Pancreas (tissue), 10 donors: ENCODE measurements around the gene GRIN2A. TPM values are rescaled to one million over a fixed set of nuclear protein-coding genes. Genes with fewer than 3 reads are reported as not detected.

Source experiments
- ATAC-seq, 4 donors: fragments of 200-7000 bp; cut with Tn5 transposase; one replicate each; pipeline versions ENCODE4 v1.8.0 to v1.9.1; 2020; ENCODE audit warnings: mild to moderate bottlenecking in 4 of 4, moderate library complexity in 4 of 4
- DNase-seq, 6 donors: peaks; one replicate each; pipeline ENCODE4 v3.0.0-alpha.2; 2020
- FAIRE-seq: peaks from 2 replicates; lab custom pipeline; 2012; peaks lifted over from hg19 to GRCh38; lab: Jason Lieb, UNC
- H3K27ac ChIP-seq, 4 donors: fragments of 200-600 bp; sonication (generic); 1 replicate in 3 of 4; 2 replicates in 1 of 4; pipeline versions ENCODE4 v1.5.0 to v1.8.0; 2020
- H3K27me3 ChIP-seq, 4 donors: fragments of 200-600 bp; one replicate each; pipeline ENCODE4 v1.8.0; 2021
- H3K36me3 ChIP-seq, 3 donors: fragments of 200-600 bp; sonication (generic) in 1 of 3; one replicate each; pipeline versions ENCODE4 v1.5.0 to v1.8.0; 2020 to 2021
- H3K4me1 ChIP-seq, 3 donors: fragments of 200-600 bp; one replicate each; pipeline ENCODE4 v1.8.0; 2021
- H3K4me3 ChIP-seq, 4 donors: fragments of 200-600 bp; sonication (generic) in 2 of 4; one replicate each; pipeline versions ENCODE4 v1.5.0 to v1.8.0; 2020 to 2021
- H3K9me3 ChIP-seq, 4 donors: fragments of 200-600 bp; one replicate each; pipeline ENCODE4 v1.8.0; 2021
- CTCF ChIP-seq, 4 donors: fragments of 200-600 bp; sonication (generic) in 3 of 4; IDR thresholded peaks; one replicate each; pipeline versions ENCODE4 v1.5.0 to v1.8.0; 2021; ENCODE audit warnings: antibody characterized with exemption in 4 of 4
- WGBS, 2 donors: extraction: QIAGEN DNeasy Blood & Tissue Kit; methylation state at CpG; one replicate each; pipeline ENCODE4 v1.1.7; 2013; 5-methylcytosine and 5-hydroxymethylcytosine counted together
- intact Hi-C, 3 donors: fragments of 100-400 bp; cut with DNase I; formaldehyde crosslinking; loops; one replicate each; pipeline versions ENCODE4 v1.11.1 to v1.14.2; 2022
- polyA plus RNA-seq, 2 donors: library from polyadenylated mRNA; stranded (reverse); fragments of 200-250 nt; gene quantifications; one replicate each; pipeline ENCODE4 v1.2.3, GENCODE V29; 2013
- total RNA-seq, 6 donors: library from RNA; stranded (reverse); fragmentation: NEBNext Ultra II Directional in 4 of 6; extraction: Animal tissue kit (Norgen Biotek cat#: 25700) in 4 of 6; gene quantifications; one replicate each; pipeline versions ENCODE4 v1.2.1 to v1.2.4, GENCODE V29; 2021 to 2023
- donor health status: healthy with polysubstance abuse.
- donor health status: DM: no; HTN: no; CAD: no; lungs with moderate emphysema.
- donor health status: DM: no; HTN: no; CAD: no.
- donor health status: control.
- donor health status: control.
- donor health status: Bipolar disorder and iron deficiency.
- donor health status: DM: yes; HTN: yes; CAD: no.
- donor health status: DM: no; HTN: no; CAD: no.
- donor health status: DM: no; HTN: no; CAD: no.
- donor health status: DM: yes; HTN: yes; CAD: no.

Gene GRIN2A
- total and polyA plus RNA-seq, 8 donors, result 0.09 to 2.2 (median 0.32) TPM

DNA sequence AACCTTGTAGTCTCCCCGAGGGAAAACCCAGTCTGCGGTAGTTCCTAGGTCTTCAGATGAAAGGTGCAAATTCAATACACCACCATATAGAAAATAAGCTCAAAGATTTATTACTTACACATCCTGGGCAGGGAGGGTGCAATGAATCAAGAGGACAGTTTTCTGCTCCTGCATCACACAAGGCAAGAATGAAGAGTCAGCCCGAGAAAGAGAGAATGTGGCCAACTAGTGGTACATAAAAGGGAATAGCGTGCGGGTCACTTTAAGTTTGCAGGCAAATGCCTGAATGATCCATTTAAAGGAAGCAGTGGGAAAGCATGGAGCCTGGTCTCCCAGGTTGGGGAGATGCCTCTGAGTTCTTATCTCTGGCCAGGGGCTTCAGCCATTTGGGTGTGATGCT, 403.4 kb downstream of the GRIN2A start:
- DNase-seq, result no peak

GRCh38 chr16:9775998-9776397, 406.2 kb downstream of the GRIN2A start:
- no peak for TF ChIP-seq CTCF (IDR thresholded peaks at IDR 0.05)
- no peaks in the 10 kb centered on the region for H3K36me3 ChIP-seq
- 69 to 86% methylated on average over 5 of the region's 5 CpGs for WGBS, 2 donors
- H3K27ac ChIP-seq, result no peak overlapping the region
- H3K9me3 ChIP-seq, result no peaks in the 10 kb centered on the region
- H3K27me3 ChIP-seq, result no peaks in the 10 kb centered on the region
- no peak for DNase-seq
- FAIRE-seq, result no peak
- H3K4me1 ChIP-seq, result no peaks in the 10 kb centered on the region
- H3K4me3 ChIP-seq, result no peak overlapping the region
- no peak for ATAC-seq
- intact Hi-C loops, result no loop called here

More for the DNA sequence above, 403.4 kb downstream of the GRIN2A start:
- H3K36me3 ChIP-seq, result no peaks in the 10 kb centered on the region
- TF ChIP-seq CTCF (IDR thresholded peaks at IDR 0.05), result no peak
- ATAC-seq (no peak), FAIRE-seq (no peak)
- 66 to 74% methylated on average over 5 of the region's 5 CpGs for WGBS, 2 donors
- no peaks in the 10 kb centered on the region for H3K9me3 ChIP-seq
- H3K27me3 ChIP-seq, result no peaks in the 10 kb centered on the region
- no peak overlapping the region for H3K4me3 ChIP-seq
- H3K27ac ChIP-seq, result no peak overlapping the region
- no peaks in the 10 kb centered on the region for H3K4me1 ChIP-seq
- intact Hi-C loops, result no loop called here

DNA sequence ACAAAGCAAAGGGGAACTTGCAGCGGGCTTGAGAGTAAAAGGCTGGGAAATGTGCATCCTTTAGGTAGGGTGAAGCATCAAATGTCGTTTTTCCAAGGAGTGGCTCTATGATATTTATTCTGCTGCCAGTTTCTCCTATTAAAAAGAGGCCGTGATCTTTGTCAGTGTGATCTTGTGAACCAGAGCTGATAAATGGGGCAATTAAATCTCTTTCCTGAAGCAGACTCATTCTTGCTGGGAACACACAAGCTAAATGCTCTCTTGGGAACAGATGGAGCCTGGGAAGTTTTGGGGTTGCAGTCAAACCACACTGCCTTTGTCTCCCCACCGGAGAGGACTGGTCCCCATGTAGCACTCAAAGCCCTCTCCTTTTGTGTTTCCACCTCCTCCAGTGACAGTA, 408.9 kb downstream of the GRIN2A start:
- Histone ChIP-seq H3K9me3 (no peaks in the 10 kb centered on the region), H3K27ac (no peak overlapping the region), H3K36me3 (no peaks in the 10 kb centered on the region), H3K27me3 (no peaks in the 10 kb centered on the region), H3K4me1 (no peaks in the 10 kb centered on the region), H3K4me3 (no peak overlapping the region)
- DNase-seq (no peak), ATAC-seq (no peak), FAIRE-seq (no peak)
- TF ChIP-seq CTCF (IDR thresholded peaks at IDR 0.05), result no peak
- intact Hi-C loops, result no loop called here
- WGBS, 2 donors, result 34 to 43% methylated on average over 4 of the region's 4 CpGs

- Histone ChIP-seq H3K4me3 (no peak overlapping the region), H3K27me3 (no peaks in the 10 kb centered on the region), H3K4me1 (no peaks in the 10 kb centered on the region), H3K9me3 (no peaks in the 10 kb centered on the region), H3K36me3 (no peaks in the 10 kb centered on the region), H3K27ac (no peak overlapping the region)
- intact Hi-C loops, result no loop called here
- WGBS, 2 donors, result 52 to 59% methylated on average over 9 of the region's 9 CpGs
- FAIRE-seq (no peak), DNase-seq (no peak), ATAC-seq (no peak)
- no peak for TF ChIP-seq CTCF (IDR thresholded peaks at IDR 0.05)
Observed at GRCh38 chr16:9772526-9773225, 409.6 kb downstream of the GRIN2A start.

DNA sequence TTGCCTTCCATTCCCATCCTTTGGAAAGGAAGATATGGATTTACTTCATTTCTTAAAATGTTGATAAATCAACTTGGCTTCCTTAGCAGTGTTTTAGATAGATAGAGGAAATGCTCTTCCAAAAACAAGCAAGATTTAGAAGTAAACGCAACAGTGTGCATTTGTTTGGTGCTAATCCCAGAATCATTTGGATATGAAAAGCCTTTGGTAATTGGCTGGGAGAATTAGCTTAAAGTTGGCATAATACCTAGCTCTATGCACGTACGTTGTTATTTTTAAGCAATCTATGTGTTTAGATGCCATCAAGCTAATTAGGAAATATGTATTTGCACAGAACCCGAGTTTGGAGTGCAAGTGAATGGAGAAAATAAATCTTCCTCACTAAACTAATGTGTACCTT, 415.3 kb downstream of the GRIN2A start:
- Histone ChIP-seq H3K4me1 (no peaks in the 10 kb centered on the region), H3K36me3 (no peaks in the 10 kb centered on the region), H3K4me3 (no peak overlapping the region), H3K9me3 (no peaks in the 10 kb centered on the region), H3K27ac (no peak overlapping the region), H3K27me3 (no peaks in the 10 kb centered on the region)
- FAIRE-seq (no peak), ATAC-seq (no peak), DNase-seq (no peak)
- TF ChIP-seq CTCF (IDR thresholded peaks at IDR 0.05), result no peak
- intact Hi-C loops, result no loop called here
- 40 to 54% methylated on average over 4 of the region's 4 CpGs for WGBS, 2 donors
